Measurements from ENCODE around the gene ATRN.
A peak's percentile ranks its signal among the peaks of the same experiment; 100 is the strongest.
"Not testable (repeated sequence)": the region's sequence is repeated elsewhere in the genome, so short reads cannot be mapped to it uniquely, and the experiment has no call there.

The ATRN gene

DNA sequence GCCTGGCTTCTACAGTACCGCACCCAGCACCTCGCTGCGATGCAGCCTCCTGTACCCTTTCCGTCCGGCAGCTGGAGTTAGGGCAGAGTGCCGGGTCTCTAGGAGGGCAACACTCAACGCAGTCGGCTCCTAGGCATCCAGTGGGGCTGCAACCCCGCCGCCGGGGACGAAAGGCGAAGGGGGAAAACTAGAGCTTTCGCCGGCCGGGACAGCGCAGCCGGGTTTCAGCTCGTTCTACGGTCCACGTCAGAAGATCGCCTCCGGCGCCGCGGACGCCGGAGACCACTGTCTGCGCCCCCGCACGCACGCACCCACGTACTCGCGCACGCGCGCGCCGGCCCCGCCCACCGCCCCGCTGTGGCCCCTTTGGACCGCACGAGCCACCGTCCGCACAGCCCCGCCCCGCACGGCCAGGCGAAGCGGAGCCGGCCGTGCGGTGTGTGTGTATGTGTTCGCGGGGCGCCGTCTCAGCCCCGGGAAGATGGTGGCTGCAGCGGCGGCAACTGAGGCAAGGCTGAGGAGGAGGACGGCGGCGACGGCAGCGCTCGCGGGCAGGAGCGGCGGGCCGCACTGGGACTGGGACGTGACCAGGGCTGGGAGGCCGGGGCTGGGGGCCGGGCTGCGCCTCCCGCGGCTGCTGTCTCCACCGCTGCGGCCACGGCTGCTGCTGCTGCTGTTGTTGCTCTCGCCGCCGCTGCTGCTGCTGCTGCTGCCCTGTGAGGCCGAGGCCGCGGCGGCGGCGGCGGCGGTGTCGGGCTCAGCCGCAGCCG lies at the start of gene ATRN:
Gene ATRN (plus strand): TSS at position 392 of the 770 bp plus-strand sequence. CDS start 90 bp downstream, at position 482.
- TF ChIP-seq POLR2A (IDR thresholded peaks at IDR 0.05; ENCODE audit: low read length) (peak; percentile 82), GATA1 (IDR thresholded peaks at IDR 0.05; ENCODE audit: low read depth, low read length) (no peak)
- peak; percentile 93 to 94 for DNase-seq

GRCh38 chr20:3421985-3422384 lies 48.8 kb upstream of the ATRN start:
- DNase-seq: no peak
- no peak for TF ChIP-seq GATA1 (IDR thresholded peaks at IDR 0.05; ENCODE audit: low read depth, low read length)
- no peak for TF ChIP-seq POLR2A (IDR thresholded peaks at IDR 0.05; ENCODE audit: low read length)

GRCh38 chr20:3423126-3423525 lies 47.7 kb upstream of the ATRN start:
- TF ChIP-seq GATA1 (IDR thresholded peaks at IDR 0.05; ENCODE audit: low read depth, low read length) (no peak), POLR2A (IDR thresholded peaks at IDR 0.05; ENCODE audit: low read length) (no peak)
- no peak for DNase-seq

DNA sequence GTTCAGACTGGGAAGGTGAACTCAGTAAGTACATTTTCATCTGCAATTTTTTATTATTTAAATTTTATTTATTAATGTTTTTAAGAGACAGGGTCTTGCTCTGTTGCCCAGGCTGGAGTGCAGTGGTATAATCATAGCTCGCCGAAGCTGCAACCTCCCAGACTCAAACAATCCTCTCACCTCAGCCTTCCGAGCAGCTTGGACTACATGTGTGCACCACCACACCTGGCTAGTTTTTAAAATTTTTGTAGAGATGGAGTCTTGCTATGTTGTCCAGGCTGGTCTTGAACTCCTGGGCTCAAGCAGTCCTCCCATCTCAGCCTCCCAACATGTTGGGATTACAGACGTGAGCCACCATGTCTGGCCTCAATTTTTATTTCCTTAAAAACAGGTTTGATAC lies 44.1 kb upstream of the ATRN start:
- not testable (repeated sequence) for DNase-seq

DNA sequence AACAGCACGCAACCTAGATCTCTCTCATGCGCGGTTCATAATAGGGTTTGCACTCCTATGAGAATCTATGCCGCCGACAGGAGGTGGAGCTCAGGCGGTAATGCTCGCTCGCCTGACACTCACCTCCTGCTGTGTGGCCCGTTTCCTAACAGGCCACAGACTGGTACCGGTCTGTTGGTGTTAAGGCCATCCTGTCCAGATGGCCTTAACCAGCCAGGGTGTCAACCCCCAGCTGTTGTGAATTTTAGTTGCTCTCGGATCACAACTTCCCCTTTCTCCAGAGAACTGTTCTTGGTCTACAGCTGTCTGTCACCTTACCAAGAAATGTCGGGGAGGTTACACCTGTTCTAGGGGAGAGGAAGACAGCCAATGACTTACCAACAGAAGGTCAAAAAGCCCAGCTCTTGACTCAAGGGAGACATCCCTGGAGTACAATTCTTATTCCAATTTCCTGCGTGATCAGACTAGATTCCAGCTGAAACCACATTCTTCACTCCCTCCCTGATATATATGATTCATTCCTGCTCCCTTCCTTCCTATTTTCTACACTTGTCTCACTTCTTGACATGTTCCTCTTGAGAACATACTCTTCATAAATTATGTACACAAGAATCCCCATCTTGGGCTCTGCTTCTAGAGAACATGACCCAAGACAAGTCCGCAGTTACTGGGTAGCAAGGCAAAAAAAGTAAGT lies 40.3 kb upstream of the ATRN start:
- TF ChIP-seq GATA1 (IDR thresholded peaks at IDR 0.05; ENCODE audit: low read depth, low read length) (no peak), POLR2A (IDR thresholded peaks at IDR 0.05; ENCODE audit: low read length) (no peak)
- DNase-seq: no peak

- no peak for DNase-seq
- TF ChIP-seq POLR2A (IDR thresholded peaks at IDR 0.05; ENCODE audit: low read length) (no peak), GATA1 (IDR thresholded peaks at IDR 0.05; ENCODE audit: low read depth, low read length) (no peak)
Measured at GRCh38 chr20:3431109-3431508, 39.7 kb upstream of the ATRN start.

DNA sequence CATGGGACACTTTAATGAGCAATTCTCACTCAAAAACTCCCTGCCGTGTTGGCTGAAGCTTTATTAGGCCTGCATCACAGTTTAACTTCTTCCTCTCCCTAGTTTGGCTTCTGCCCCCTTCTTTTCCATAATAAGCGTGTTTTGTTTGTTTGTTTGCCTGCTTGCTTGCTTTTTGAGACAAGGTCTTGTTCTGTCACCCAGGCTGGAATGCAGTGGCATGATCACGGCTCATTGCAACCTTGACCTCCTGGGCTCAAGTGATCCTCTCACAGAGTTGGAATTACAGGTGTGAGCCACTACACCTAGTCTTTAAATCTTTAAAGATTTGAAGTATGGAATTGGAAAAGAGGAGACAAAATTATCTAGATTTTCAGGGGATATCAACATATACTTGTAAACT lies 38.0 kb upstream of the ATRN start:
- TF ChIP-seq GATA1 (IDR thresholded peaks at IDR 0.05; ENCODE audit: low read depth, low read length) (no peak), POLR2A (IDR thresholded peaks at IDR 0.05; ENCODE audit: low read length) (no peak)
- no peak for DNase-seq

GRCh38 chr20:3433744-3434143 lies 37.1 kb upstream of the ATRN start:
- TF ChIP-seq POLR2A (IDR thresholded peaks at IDR 0.05; ENCODE audit: low read length): no peak
- no peak for TF ChIP-seq GATA1 (IDR thresholded peaks at IDR 0.05; ENCODE audit: low read depth, low read length)
- DNase-seq: no peak

GRCh38 chr20:3434232-3434631 lies 36.6 kb upstream of the ATRN start:
- no peak for DNase-seq
- no peak for TF ChIP-seq GATA1 (IDR thresholded peaks at IDR 0.05; ENCODE audit: low read depth, low read length)
- no peak for TF ChIP-seq POLR2A (IDR thresholded peaks at IDR 0.05; ENCODE audit: low read length)

DNA sequence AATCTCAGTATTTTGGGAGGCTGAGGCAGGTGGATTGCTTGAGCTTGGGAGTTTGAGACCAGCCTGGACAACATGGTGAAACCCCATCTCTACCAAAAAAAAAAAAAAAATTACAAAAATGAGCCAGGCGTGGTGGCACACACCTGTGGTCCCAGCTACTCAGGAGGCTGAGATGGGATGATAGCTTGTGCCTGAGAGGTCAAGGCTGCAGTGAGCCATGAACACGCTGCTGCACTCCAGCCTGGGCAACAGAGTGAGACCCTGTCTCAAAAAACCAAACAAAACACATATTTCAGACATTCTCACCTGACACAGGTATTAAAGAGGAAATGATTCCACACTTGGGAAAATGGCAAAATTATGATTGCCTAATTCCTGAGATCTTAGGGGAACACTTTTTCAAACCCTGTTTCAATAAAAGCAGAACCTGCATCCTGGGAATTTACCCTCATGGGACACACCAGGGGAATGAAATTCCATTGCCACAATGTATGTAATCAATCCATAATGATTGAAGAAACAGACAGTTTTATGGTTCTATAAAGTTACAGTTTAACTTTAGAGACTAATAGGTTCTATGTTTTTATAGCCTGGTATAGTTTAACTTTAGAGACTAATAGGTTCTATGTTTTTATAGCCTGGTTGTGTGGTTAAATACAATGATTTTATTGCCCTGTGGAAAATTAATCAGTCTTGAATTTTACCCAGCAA lies 33.8 kb upstream of the ATRN start:
- DNase-seq: no peak
- TF ChIP-seq POLR2A (IDR thresholded peaks at IDR 0.05; ENCODE audit: low read length) (no peak), GATA1 (IDR thresholded peaks at IDR 0.05; ENCODE audit: low read depth, low read length) (no peak)

DNA sequence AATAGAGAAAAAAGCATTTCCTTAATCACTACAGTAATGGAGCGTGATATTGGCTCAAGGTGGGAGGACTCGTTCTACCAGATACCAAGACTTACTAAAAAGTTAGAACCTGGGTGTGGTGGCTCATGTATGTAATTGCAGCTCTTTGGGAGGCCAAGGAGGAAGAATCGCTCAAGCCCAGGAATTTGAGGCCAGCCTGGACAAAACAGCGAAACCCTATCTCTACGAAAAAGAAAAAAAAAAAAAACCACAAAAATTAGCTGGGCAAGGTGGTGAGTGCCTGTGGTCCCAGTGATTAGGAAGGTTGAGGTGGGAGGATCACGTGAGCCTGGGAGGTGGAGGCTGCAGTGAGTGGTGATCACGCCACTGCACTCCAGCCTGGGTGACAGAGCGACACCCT lies 24.0 kb upstream of the ATRN start:
- TF ChIP-seq POLR2A (IDR thresholded peaks at IDR 0.05; ENCODE audit: low read length): no peak
- no peak for TF ChIP-seq GATA1 (IDR thresholded peaks at IDR 0.05; ENCODE audit: low read depth, low read length)
- peak in 1 of 2 experiments; percentile 47 for DNase-seq

- TF ChIP-seq GATA1 (IDR thresholded peaks at IDR 0.05; ENCODE audit: low read depth, low read length) (no peak), POLR2A (IDR thresholded peaks at IDR 0.05; ENCODE audit: low read length) (no peak)
- no peak for DNase-seq
Measured at GRCh38 chr20:3447321-3447720, 23.5 kb upstream of the ATRN start.

GRCh38 chr20:3449319-3449718 lies 21.5 kb upstream of the ATRN start:
- TF ChIP-seq POLR2A (IDR thresholded peaks at IDR 0.05; ENCODE audit: low read length) (no peak), GATA1 (IDR thresholded peaks at IDR 0.05; ENCODE audit: low read depth, low read length) (no peak)
- DNase-seq: no peak

DNA sequence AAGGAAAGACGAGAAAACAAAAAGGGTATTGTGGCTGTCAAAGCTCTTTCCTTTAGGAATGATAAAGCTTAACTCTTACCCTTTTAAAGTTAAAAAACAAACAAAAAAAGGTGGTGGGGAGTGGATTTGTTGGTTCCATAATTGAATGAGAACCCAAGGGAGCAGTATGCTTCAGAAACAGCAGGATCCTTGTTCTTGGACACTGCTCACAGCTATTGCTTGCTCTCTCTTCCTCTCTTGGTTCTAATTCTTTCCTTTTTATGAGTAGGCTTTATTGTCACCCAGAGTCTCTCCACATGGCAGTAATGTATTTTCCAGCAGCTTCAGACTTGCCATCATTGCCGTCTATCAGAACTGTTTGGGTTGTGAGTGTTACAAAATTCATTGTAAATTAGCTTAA lies 18.7 kb upstream of the ATRN start:
- DNase-seq: no peak
- TF ChIP-seq POLR2A (IDR thresholded peaks at IDR 0.05; ENCODE audit: low read length) (no peak), GATA1 (IDR thresholded peaks at IDR 0.05; ENCODE audit: low read depth, low read length) (no peak)
